Activated T-cell treated with anti-CD3 and anti-CD28 coated beads, Interleukin-2, amount 50 U/mL, for 1 hour (primary cell): ENCODE data around the gene SLC34A3.
A peak's percentile ranks its signal among the peaks of the same experiment; 100 is the strongest.

Experiments used
- DNase-seq: peaks from one replicate; pipeline ENCODE4 v3.0.0-alpha.2; 2020

The SLC34A3 gene

GRCh38 chr9:137198051-137198901 lies 32.4 kb upstream of the SLC34A3 start:
- DNase-seq, result no peak

- no peak for DNase-seq
These were observed 31.8 kb upstream of the SLC34A3 start for GRCh38 chr9:137198902-137199283.

GRCh38 chr9:137199411-137200121 lies 31.1 kb upstream of the SLC34A3 start:
- DNase-seq, result no peak

- peak; percentile 96 for DNase-seq
These were observed 30.1 kb upstream of the SLC34A3 start, which contains the start of gene TPRN for GRCh38 chr9:137200311-137201204. TSS of gene TPRN (minus strand) at chr9:137200741. CDS start at chr9:137200711, 30 bp downstream.

- DNase-seq, result no peak
These were observed 29.4 kb upstream of the SLC34A3 start for GRCh38 chr9:137201205-137201868.

- no peak for DNase-seq
These were observed 27.7 kb upstream of the SLC34A3 start for GRCh38 chr9:137202966-137203365.

GRCh38 chr9:137204731-137205125 lies 26.0 kb upstream of the SLC34A3 start:
- no peak for DNase-seq

GRCh38 chr9:137205126-137206069 lies 25.3 kb upstream of the SLC34A3 start, which contains the start of the genes NDOR1 and TMEM203:
TSS of gene NDOR1 (plus strand) at chr9:137205700. CDS start at chr9:137205778, 78 bp downstream.
TSS of gene TMEM203 (minus strand) at chr9:137205648. CDS start at chr9:137205414, 234 bp downstream.
- peak; percentile 93 for DNase-seq

- DNase-seq, result no peak
These were observed 24.1 kb upstream of the SLC34A3 start for GRCh38 chr9:137206602-137207001.

- no peak for DNase-seq
These were observed 19.2 kb upstream of the SLC34A3 start for GRCh38 chr9:137211532-137211931.

GRCh38 chr9:137212520-137212919 lies 18.2 kb upstream of the SLC34A3 start:
- DNase-seq, result no peak

GRCh38 chr9:137213160-137214060 lies 17.3 kb upstream of the SLC34A3 start:
- DNase-seq, result no peak

- no peak for DNase-seq
These were observed 16.1 kb upstream of the SLC34A3 start for GRCh38 chr9:137214620-137215019.

- no peak for DNase-seq
These were observed 15.3 kb upstream of the SLC34A3 start for GRCh38 chr9:137215196-137215986.

GRCh38 chr9:137216188-137216965 lies 14.3 kb upstream of the SLC34A3 start:
- DNase-seq, result no peak

GRCh38 chr9:137217276-137218211 lies 13.2 kb upstream of the SLC34A3 start:
- DNase-seq, result no peak

GRCh38 chr9:137218212-137218753 lies 12.4 kb upstream of the SLC34A3 start:
- no peak for DNase-seq
